GM12872 (cell line): ENCODE measurements around the gene OXSM.

ENCODE experiments used
- TF ChIP-seq, protein P1 (sequence below): IDR thresholded peaks from 3 replicates; pipeline ENCODE4 v1.5.1; 2011; ENCODE audit warnings: low read depth, mild to moderate bottlenecking, low read length, moderate library complexity; ENCODE audit not compliant: insufficient read depth

OXSM gene

DNA sequence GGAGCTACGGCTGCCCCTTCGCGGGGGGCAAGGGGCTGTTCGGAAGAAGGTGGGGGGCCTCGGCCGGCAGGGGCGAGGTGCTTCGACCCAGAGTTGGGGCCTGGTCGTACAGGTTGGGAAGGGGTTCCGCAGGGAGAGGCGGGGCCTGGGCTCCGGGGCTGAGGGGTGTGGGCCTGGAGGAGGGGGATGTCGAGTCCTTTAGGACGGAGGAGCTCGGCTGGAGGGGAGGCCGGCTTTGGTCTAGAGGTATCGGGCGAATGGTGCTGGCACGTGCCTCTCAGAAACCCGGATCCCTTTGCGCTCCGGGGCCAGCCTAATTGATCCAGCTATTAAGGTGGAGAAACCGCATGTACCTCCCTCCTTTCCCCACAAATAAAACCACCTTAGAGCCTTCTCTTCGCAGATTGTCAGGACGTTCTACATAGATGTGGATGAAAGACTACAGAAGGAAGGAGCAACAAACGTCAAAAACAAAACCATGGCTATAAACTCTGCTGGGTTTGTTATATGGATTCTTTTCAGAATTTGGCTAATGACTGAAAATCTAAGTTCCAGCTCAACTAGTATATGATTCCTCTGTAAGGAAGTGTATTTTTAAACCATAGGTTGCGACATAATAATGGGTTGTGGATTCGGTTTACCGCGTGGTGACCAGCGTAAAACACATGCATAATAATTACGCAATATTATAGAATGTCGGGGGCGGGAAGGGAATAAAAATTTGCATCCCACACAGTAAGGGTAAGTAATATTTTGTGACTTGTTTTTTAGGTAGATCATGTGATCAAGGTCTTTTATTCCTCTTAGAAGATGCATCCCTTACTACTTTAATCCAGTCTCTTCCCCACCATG is 6.0 kb upstream of the OXSM start:
- TF ChIP-seq, protein P1, sequence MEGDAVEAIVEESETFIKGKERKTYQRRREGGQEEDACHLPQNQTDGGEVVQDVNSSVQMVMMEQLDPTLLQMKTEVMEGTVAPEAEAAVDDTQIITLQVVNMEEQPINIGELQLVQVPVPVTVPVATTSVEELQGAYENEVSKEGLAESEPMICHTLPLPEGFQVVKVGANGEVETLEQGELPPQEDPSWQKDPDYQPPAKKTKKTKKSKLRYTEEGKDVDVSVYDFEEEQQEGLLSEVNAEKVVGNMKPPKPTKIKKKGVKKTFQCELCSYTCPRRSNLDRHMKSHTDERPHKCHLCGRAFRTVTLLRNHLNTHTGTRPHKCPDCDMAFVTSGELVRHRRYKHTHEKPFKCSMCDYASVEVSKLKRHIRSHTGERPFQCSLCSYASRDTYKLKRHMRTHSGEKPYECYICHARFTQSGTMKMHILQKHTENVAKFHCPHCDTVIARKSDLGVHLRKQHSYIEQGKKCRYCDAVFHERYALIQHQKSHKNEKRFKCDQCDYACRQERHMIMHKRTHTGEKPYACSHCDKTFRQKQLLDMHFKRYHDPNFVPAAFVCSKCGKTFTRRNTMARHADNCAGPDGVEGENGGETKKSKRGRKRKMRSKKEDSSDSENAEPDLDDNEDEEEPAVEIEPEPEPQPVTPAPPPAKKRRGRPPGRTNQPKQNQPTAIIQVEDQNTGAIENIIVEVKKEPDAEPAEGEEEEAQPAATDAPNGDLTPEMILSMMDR = no peak

DNA sequence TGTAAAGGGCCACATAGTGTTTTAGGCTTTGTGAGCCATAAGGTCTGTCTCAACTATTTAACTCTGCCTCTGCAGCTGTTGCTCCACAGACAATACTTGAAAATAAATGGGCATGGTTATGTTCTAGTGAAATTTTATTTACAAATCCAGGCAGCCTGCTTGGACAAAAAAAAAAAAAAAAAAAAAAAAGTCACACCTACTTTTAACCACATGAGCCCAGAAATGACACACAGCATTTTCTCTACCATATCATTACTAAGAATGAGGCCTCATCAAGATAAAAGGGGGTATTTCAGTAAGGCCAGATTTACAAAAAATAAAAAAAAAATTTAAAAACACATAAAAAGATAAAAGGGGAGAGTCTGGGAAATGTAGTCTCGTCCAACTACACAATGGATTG is 4.9 kb upstream of the OXSM start:
- TF ChIP-seq, protein P1 = no peak

DNA sequence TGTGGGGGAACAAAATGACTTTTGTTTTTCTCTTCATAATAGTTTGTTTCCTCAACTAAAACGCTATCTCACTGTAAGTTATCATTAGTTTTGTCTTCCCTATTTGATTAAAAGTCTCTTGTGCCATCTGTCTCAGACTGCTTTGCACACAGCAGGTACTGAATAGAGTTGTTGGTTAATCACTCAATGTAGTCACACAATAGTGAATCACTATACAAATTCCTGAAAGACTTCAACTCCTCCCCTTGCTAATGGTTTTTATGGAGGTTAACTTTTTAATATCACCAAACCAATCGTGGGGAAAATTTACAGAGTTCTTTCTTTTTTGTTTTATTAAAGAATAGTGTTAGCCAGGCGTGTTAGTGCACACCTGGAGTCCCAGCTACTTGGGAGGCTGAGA is 4.1 kb upstream of the OXSM start:
- TF ChIP-seq, protein P1 = no peak

DNA sequence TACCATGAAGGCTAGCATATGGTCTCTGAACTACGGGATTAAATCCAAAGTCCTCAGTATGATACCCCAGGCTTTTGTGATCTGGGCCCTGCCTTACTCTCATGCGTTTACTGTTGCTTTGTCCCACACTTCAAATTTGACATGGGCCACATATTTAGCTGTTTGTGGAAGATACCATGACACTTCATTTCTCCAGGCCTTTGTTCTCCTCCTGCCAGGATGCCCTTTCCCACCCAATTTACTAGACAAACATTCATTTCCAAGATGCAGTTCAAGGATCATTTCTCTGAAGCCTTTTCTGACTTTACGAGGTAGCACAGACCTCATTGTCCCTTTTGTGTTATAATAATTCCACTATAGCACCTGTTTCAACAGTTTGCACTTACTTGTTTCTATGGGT is 2.2 kb upstream of the OXSM start:
- TF ChIP-seq, protein P1 = no peak

DNA sequence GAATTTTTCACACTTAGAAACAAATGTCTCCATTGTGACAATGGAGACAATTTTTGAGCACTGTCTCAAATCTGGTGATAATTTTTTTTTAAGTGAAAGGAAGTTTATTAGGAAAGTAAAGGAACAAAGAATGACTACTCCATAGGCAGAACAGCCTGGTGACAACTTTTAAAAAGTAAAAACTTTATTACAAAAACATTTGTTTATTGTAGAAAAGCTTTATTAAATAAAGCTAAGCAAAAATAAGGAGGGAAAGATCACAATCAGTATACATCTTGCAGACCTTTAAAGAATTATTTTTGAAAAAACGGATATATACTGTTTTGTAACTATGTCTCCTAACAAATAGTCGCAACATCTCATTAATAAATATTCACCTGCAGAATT is 688 bp upstream of the OXSM start:
- TF ChIP-seq, protein P1 = no peak

DNA sequence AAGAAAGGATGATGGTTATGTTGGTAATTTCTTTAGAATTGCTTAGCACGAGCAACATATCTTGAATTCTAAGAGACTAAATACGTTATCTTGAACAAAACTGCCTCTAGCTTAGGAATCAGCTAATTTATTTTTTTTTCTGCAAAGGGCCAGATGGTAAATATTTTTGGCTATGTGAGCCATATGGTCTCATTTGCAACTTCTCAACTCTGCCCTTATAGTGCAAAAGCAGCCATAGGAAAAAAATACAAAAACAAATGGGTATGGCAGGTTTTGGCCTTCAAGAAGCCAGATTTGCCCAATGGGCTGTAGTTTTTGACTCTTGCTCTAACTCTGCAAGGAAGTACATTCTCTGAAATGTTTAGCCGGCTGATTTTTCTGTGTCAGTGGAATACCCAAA is 11.9 kb downstream of the OXSM start:
- TF ChIP-seq, protein P1 = no peak

DNA sequence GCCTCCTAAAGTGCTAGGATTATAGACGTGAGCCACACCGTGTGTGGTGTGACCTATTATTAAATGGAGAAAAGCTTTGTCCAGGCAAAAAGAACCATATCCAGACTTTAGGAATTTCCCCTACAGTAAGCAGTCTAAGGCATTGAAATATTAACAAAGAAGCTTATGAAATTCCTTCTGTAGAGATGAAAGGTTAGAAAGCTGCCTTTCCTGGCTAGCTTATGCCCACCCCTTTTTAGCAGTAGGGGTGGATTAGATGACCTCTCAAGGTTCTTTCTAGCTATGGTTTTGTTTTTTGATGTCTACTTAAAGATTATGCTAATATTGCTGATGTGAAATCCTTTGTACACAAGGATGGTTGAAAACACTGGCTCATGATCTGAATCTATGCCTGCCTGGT is 13.9 kb downstream of the OXSM start:
- TF ChIP-seq, protein P1 = no peak

DNA sequence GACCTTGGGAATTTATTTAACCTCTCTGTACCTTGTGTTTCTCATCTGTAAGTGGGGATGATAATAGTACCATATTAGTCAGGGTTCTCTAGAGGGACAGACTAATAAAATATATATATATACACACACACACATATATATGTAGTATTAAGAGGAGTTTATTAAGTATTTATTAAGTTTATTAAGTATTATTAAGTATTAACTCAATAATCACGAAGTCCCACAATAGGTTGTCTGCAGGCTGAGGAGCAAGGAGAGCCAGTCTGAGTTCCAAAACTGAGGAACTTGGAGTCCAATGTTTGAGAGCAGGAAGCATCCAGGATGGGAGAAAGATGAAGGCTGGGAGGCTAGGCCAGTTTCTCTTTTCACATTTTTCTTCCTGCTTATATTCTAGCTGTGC is 14.8 kb downstream of the OXSM start:
- TF ChIP-seq, protein P1 = no peak
